Brain microvascular endothelial cell (primary cell): ENCODE results near the gene SNX24.

ENCODE experiments used
- DNase-seq: peaks from one replicate; pipeline ENCODE4 v3.0.0-alpha.2; 2020
- H3K27ac ChIP-seq: fragments of 250-450 bp; sonication (Bioruptor Pico); 2 replicates; pipeline ENCODE4 v1.5.1; 2020; ENCODE audit warnings: mild to moderate bottlenecking, moderate library complexity
- H3K27me3 ChIP-seq: fragments of 250-450 bp; sonication (Bioruptor Pico); replicated peaks from 2 replicates; pipeline ENCODE4 v1.5.1; 2020; ENCODE audit warnings: mild to moderate bottlenecking
- H3K36me3 ChIP-seq: fragments of 250-450 bp; sonication (Bioruptor Pico); replicated peaks from 2 replicates; pipeline ENCODE4 v1.5.1; 2020; ENCODE audit warnings: mild to moderate bottlenecking
- H3K4me3 ChIP-seq: 2 replicates; pipeline ENCODE4 v1.5.1; 2011; ENCODE audit warnings: low read depth, mild to moderate bottlenecking, control low read depth, low read length, moderate library complexity
- CTCF ChIP-seq: IDR thresholded peaks from 2 replicates; pipeline ENCODE4 v1.5.1; 2011; ENCODE audit warnings: low read depth, mild to moderate bottlenecking, moderate library complexity, low read length, control low read depth, inconsistent platforms; ENCODE audit errors: missing control alignments
- in situ Hi-C: cut with HindIII; loops from 2 replicates; pipeline ENCODE4 v1.10.0; 2017; ENCODE audit warnings: low sequenced_read_pairs, low pct_ligation_motif_present

SNX24 gene

GRCh38 chr5:122924203-122924602 is 78.8 kb downstream of the SNX24 start:
- no peak overlapping the region for H3K4me3 ChIP-seq
- TF ChIP-seq CTCF, result no peak
- H3K36me3 ChIP-seq, result no peaks in the 10 kb centered on the region
- no peak for DNase-seq
- H3K27me3 ChIP-seq, result no peaks in the 10 kb centered on the region
- in situ Hi-C loops, result no loop called here
- H3K27ac ChIP-seq, result no peak overlapping the region

GRCh38 chr5:122924719-122925395 is 79.4 kb downstream of the SNX24 start:
- DNase-seq, result no peak
- in situ Hi-C loops, result no loop called here

GRCh38 chr5:122929001-122929400 is 83.6 kb downstream of the SNX24 start:
- in situ Hi-C loops, result no loop called here
- Histone ChIP-seq H3K27me3 (no peaks in the 10 kb centered on the region), H3K4me3 (no peak overlapping the region), H3K36me3 (no peaks in the 10 kb centered on the region), H3K27ac (no peak overlapping the region)
- TF ChIP-seq CTCF, result no peak
- no peak for DNase-seq

More at GRCh38 chr5:122924719-122925395, 79.4 kb downstream of the SNX24 start:
- no peak for TF ChIP-seq CTCF
- H3K27me3 ChIP-seq, result no peaks in the 10 kb centered on the region
- no peak overlapping the region for H3K27ac ChIP-seq
- H3K36me3 ChIP-seq, result no peaks in the 10 kb centered on the region
- no peak overlapping the region for H3K4me3 ChIP-seq

GRCh38 chr5:122929980-122930379 is 84.6 kb downstream of the SNX24 start:
- no peak for TF ChIP-seq CTCF
- no peak for DNase-seq
- Histone ChIP-seq H3K27ac (no peak overlapping the region), H3K27me3 (no peaks in the 10 kb centered on the region), H3K4me3 (no peak overlapping the region), H3K36me3 (no peaks in the 10 kb centered on the region)
- in situ Hi-C loops, result no loop called here

GRCh38 chr5:122933956-122934355 is 88.5 kb downstream of the SNX24 start:
- Histone ChIP-seq H3K4me3 (no peak overlapping the region), H3K27me3 (no peaks in the 10 kb centered on the region), H3K27ac (no peak overlapping the region), H3K36me3 (no peaks in the 10 kb centered on the region)
- TF ChIP-seq CTCF, result no peak
- no peak for DNase-seq
- in situ Hi-C loops, result no loop called here

GRCh38 chr5:122936088-122936487 is 90.7 kb downstream of the SNX24 start:
- no peak for TF ChIP-seq CTCF
- Histone ChIP-seq H3K27me3 (no peaks in the 10 kb centered on the region), H3K27ac (no peak overlapping the region), H3K36me3 (no peaks in the 10 kb centered on the region), H3K4me3 (no peak overlapping the region)
- no peak for DNase-seq
- in situ Hi-C loops, result no loop called here
